H4 (cell line): ENCODE measurements around the gene PTPRR. TPM values are rescaled to one million over a fixed set of nuclear protein-coding genes. Genes with fewer than 3 reads are reported as not detected.
A peak's percentile ranks its signal among the peaks of the same experiment; 100 is the strongest.
"Not testable (repeated sequence)": the region's sequence is repeated elsewhere in the genome, so short reads cannot be mapped to it uniquely, and the experiment has no call there.

ENCODE experiments used
- DNase-seq: peaks from one replicate; pipeline ENCODE4 v3.0.0-alpha.2; 2015; ENCODE audit warnings: low spot score
- total RNA-seq: library from RNA; depleted of rRNA; stranded (reverse); fragments of >200 nt; shearing (Covaris generic); gene quantifications from 2 replicates; pipeline ENCODE4 v1.2.3, GENCODE V29; 2014

Gene PTPRR
- total RNA-seq, 1 experiment from 2014 or later: 1.3 TPM

DNA sequence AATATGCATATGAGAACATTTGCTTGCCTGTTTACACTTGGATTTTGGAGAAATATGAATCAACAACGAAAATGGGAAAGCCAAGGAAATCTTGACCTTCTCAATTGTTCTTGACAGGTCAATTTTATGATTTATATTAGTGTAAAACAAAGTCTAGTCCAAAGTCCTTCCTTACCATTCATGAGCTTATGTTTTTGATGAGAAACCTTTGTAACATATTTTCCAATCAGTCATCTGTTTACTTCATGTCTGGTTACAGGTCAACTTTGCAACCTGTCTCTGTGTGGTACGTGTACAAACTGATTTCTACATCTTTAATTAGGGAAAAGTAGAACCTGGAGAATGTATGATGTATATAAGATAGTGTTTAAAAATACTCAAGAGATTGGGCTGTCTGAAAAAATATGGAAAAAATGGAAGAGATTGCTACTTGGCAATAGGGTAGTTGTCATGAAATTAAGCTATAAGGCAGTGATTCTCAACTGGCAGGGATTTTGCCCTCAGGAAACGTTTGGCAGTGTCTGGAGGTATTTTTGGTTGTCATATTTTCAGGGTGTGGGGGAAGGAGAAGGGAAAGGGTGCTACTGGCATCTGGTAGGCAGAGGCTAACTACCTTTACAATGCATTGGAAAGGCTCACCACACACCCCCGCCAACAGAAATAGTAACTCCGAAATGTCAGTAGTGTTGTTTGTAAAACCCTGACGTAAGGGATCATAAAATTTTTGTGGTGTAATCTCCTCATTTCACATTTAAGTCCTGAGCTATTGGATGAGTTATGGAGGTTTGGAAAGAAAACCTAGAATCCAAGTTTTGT, 172.9 kb downstream of the PTPRR start:
- no peak for DNase-seq

DNA sequence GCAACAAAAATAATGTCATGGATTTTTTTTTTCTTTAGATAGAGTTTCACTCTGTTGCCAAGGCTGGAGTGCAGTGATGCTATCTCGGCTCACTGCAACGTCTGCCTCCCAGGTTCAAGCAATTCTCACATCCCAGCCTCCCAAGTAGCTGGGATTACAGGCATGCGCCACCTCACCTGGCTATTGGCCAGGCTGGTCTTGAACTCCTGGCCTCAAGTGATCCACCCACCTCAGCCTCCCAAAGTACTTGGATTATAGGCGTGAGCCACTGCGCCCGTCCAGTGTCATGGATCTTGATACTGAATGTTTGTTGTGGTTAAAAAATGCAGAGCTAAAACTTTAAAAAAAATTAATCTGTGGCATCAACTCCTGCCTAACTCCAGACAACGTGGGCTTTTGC, 175.5 kb downstream of the PTPRR start:
- DNase-seq: no peak

DNA sequence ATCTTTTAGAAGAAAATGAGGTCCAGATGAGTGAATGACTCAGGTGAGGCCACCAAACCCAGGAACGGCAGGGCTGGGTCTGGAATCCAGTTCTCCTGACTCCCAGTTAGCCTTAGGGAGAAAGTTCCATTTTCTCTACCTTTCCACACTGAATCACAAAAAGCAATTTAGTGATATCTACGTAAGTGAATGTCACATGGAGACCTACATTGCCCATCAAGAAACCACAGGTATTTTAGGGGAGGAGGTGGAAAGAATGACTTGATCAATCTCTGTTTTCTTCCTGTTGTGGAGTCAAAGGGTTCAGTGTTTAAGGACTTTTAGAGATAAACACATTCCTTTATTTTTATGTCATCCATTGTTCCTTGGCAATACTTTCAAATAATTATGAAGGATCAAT, 176.4 kb downstream of the PTPRR start:
- peak; percentile 32 for DNase-seq

DNA sequence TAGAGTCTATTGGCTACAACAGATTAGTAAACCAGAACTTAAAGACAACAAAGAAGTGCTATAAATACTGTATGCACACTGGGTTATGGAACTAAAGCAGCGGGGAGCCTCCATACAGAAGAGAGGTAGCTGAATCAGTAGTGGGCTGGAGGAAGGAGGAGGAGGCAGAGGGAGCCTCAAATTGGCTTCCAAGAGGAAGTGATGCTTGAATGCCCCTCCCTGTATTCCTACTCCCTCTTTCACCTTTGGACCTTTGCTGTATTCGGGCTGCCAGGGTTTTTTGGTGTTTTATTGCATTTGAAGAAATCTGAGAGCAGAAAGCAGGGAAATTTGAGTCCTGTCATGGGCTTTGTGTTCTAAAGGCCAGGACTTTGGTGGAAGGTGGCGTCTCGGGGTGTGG, 179.3 kb downstream of the PTPRR start:
- DNase-seq: no peak

DNA sequence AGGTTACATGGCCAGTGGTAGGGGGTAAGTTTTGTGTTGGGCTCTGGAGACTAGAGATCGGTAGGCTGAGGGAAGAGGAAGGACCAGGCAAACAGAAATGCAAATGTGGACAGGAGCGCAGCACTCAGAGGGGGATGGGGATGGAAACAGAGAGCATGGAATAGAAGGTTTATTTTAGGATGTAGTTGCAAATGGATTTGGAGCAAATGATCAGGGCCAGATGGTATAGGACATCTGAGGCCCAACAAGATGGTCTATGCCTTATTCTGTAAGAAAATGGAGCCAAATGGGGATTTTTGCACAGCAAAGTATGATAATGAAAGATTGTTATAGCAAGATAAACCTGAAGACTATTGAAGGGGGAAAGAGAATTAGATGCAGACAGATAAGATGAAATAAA, 180.8 kb downstream of the PTPRR start:
- no peak for DNase-seq

DNA sequence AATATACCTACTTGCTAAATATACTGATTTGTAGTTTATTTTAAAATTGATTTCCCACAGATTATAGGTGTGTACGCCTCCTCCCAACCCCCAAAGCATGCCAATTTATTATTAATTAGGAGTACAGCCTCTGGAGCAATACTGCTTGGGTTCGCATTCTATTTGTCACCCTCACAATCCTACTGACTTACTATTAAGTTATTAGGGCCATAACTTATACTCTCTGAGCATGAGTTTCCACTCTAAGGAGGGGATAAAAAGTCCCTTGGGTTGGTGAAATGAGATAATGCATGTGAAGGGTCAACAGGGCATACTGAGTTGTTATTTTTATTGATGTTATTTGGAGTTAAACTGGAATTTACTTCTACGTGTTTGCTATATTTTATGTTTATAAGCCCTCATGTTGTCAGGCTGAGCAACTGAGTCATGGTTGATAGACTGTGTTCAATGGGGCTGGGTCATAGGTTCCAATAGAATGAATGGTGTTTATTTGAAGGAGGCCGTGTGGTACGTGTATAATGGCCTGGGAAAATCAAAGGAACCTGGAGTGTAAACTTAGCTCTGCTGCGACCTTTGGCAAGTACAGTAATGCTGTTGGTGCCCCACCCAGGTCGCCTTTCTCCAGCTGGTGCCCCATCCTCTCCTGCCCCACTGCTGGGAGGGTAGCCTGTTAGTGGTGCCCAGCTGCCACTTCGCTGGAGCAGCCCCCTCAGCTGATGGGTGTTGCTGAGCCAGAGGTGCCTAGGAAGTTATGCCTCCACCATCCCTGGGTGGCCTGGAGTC, 184.0 kb downstream of the PTPRR start:
- no peak for DNase-seq

DNA sequence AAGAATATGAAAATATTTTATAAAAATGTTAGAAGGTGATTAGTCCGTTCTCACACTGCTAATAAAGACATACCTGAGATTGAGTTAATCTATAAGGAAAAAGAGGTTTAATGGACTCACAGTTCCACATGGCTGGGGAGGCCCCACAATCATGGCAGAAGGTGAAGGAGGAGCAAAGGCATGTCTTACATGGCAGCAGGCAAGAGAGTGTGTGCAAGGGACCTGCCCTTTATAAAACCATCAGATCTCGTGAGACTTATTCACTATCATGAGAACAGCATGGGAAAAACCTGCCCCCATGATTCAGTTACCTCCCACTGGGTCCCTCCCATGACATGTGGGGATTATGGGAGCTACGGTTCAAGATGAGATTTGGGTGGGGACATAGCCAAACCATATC, 185.3 kb downstream of the PTPRR start:
- DNase-seq: not testable (repeated sequence)

DNA sequence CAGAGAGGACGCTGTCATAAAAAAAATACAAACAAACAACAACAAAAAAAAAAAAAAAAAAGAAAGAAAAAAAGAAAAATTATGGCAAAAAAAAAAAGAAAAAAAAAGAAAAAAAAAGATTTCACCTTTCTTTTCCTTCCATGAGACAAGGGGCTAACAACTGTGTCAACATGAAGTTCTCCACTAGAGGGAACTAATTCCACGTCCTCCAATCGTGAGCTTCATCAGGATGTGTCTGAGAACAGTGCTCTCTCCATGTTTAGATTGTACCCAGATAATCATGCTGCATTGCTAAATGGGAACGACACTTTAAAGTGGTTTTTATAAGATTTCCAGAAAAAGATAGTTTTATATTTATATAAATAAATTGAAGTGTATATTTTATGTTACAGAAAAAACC, 187.2 kb downstream of the PTPRR start:
- peak; percentile 75 for DNase-seq

DNA sequence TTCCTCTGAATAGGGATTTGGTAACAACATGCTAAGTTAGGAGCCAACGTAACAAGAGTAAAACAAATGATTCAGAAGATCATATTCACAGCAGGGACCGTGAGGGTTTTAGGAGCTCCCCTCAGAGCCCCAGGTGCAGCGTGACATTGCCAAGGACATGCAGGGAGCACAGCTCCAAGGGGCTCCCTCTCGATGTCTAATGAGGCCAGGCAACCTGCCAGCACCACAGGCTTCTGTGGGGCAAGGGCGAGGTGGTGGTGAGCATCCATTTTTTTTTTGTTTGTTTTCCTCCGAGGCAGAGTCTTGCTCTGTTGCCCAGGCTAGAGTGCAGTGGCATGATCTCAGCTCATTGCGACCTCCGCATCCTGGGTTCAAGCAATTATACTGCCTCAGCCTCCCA, 188.3 kb downstream of the PTPRR start:
- DNase-seq: no peak

DNA sequence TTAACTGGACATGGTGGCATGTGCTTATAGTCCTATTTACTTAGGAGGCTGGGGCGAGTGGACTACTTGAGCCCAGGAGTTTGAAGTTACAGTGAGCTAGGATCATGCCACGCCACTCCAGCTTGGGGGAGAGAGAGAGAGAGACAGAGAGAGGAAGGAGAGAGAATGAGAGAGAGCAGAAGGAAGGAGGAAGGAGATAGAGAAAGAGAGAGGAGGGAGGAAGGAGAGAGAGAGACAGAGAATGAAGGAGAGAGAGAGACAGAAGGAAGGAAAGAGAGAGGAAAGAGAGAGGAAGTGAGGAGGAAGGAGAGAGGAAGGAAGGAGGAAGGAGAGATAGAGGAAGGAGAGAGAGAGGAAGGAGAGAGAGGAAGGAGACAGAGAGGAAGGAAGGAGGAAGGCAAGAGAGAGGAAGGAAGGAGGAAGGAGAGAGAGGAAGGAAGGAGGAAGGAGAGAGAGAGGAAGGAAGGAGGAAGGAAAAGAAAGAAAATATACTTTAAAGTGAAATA, 189.8 kb downstream of the PTPRR start:
- DNase-seq: no peak

DNA sequence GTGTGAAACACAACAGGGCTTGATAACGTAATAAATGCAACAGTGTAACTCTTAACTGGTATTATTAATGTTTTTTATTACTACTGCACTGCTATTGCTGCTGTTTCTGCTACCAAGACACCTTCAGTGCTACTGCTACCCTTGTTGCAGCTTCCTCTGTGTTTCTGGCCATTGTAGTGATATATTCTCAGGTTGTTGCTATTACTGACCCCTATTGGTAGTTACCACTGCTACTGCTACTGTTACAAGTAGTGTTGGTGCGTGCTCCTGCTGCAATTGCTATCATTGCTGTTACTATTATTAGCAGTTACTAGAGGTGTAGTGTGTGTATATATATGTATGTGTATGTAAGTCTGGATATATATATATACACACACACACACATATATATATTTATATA, 196.1 kb downstream of the PTPRR start:
- DNase-seq: peak; percentile 38

DNA sequence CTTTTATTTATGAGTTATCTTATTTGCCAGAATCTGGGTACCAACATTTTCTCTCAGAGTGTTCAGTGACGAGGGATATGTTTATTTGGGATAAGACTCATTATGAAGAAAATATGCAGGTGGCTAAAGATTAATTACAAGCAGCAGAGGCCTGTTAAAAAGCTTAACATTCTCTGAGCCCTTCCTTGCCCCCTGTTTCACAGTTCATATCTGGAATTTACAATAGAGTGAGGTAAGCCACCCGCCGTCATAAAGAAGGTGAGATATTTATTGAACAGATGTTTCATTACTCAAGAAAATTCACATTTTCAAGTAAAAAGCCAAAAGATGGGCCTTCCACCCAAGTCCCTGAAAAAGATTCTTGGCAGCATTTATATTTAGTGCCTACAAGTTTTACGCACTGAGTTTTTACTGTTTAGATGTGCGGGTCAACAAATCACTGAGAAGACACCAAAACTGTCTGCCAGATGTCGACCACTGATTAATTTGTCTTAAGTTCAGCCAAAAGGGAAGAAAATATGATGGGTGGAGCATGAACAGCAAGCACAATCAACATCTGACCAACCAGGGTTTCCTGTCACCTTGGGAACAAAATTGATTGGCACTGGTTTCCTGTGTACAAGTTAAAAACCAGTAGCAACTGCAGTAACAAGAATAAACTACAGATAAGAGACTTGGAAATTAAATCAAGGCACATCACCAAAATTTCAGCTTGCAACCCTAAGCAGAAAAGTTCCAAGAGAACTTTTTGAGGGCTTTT, 197.8 kb downstream of the PTPRR start:
- no peak for DNase-seq

DNA sequence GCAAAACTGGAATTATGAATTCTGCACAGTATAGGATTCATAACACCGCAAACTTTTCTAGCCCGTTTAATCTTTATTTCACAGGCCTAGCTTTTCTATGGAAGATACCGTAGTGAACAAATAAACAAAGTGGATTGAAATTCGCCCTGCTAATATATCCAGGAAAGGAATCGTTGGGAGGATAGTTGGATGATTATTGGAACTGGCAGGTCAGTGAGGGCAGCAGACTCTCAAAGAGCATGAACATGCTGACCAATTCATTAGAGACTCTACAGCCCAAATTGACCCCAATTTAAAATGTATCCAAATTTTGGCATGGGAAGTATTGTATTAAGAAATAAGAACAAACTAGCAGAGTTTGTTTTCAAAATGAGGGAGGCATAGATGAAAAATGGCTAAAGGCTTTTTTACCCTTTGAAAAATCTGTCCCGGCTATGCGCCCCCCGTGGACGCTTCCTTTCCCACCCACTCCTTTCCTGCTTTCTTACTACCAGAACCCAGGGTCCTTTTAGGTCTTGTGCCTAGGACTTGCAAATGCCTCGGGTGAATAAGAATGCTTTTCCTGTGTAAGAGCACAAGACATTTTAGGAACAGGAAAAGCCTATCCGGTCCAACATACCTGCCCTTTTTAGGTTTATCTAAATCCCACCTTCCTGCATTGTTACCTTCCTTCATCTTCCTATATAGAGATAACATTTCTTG, 198.7 kb downstream of the PTPRR start:
- DNase-seq: no peak

DNA sequence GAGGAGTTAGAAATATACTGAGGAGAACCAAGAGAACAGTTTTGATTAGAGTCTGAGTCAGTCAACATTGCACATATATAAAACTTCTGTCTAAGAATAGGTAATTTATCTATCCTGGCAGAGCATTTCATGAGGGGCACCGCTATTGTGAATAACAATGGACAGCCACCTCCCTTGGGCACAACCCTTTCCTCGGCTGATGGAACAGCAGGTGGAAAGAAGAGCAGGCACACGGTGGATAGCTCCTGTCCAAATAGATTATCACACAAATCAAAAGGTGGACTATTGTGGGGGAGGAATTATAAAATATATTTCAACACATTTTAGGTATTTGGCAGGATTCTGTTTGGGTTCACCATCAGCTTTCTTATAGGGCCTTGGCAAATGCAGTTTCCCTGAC, 199.3 kb downstream of the PTPRR start:
- DNase-seq: no peak

DNA sequence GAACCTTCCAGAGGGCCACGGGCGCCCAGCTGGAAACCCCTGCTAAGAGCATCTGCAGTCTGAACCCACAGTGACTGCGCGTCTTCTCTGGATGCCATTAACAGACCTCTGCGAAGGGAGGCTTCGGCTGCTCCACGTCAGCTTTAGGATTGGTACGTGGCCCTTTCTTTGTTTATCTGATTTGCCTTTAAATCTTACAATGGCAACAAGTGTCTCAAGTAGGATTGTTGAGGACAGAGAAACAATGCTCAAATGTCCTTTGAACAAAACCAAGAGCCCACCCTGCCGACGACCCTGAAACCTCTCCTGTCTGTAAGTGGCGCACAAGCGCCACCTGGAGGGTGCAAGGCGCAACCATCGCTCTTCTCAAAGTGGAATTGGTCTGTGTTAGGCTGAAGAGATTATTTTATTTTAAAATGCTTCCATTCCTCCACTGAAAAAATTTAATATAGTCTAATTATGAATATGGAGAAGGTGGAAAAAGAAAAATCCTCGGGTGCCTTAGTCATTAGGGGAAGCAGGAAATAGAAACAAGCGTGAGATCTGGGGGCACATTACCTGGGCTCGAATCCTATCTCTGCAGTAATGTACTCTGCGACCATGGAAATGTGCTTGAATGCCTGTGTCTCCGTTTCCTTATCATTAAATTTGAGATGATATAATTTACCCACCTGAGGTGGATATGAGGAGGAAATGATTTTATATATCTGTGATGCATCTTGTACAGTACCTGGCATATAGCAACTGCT, 200.7 kb downstream of the PTPRR start:
- peak; percentile 8 for DNase-seq

DNA sequence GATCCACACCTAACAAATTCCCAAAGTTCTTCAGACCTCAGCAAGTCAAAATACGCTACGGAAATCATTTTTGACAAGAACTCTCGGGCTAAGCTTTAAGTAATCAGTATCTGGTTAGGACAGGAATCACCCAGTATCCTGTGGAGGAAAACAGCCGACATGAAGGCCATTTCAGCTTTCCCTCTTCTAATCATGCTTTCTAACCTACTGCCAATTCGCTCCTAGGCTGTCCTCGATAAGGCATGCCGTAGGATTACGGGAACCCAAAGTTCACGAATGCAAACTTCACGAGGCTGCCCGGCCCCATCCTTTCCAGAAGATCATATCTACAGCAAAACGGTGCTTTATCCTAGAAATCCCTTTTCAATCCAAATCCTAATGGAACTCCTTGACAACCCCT, 201.5 kb downstream of the PTPRR start:
- no peak for DNase-seq

DNA sequence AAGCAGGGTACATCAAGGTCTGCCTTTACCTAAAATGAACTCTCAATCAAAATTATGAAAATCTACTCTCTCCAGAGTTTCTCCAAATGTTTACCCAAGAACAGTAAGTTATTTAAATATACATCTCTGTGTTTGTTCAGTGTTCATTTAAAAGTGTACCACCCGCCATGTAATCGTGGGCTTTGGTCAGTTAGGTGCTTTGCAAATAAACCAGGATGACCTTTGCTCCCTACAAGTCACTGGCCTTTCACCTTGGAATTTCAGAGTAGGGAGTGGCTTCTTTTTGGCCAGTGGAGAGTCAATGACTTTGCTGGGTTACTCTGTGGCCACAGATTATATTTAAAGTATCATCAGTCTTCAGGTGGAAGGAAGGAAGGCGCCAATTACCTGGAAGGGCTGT, 208.7 kb downstream of the PTPRR start:
- no peak for DNase-seq

DNA sequence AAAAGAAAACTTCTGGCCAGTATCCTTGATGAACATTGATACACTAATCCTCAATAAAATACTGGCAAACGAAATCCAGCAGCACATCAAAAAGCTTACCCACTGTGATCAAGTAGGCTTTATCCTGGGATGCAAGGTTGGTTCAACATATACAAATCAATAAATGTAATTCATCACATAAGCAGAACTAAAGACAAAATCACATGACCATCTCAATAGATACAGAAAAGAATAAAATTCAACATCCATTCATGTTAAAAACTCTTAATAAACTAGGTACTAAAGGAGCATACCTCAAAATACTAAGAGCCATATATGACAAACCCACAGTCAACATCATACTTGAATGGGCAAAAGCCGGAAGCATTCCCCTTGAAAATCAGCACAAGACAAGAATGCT, 211.5 kb downstream of the PTPRR start:
- DNase-seq: no peak

DNA sequence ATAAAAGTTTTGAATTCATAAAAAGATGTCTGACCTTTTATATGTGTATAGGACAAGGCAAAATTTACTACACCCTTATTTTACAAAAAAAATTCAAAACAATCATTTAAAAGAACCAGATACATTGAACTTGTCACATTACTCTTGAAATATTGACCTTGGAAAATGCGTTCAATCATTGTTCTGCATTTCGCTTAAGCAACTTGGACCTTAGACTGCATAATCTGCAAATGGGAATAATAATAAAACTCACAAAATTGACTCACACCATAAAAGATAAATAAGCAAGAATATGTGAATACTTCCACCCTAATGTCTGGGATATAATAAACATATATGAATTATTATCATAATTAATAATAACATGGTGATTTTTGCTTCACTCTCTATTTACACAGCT, 213.9 kb downstream of the PTPRR start:
- DNase-seq: no peak

DNA sequence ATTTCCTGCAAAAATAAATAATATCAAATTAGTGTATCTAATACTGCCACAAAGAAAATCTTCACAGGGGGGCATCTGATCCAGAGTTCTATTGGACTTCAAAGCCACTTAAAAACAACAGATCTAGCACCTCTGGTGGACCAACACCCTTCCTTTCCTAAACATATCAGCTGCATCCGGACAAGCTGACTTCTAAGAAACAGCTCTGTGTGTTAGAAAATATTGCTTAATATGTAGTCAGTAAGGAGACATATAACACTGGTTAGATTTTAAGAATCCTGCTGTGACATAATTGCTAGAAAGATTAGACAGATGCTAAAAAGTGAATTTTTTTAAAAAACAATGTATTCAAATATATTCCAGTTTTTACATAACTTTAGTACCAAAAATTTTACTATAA, 222.2 kb downstream of the PTPRR start:
- DNase-seq: no peak
